ENCODE measurements around the gene OTOS. TPM values are rescaled to one million over a fixed set of nuclear protein-coding genes. Genes with fewer than 3 reads are reported as not detected.

OTOS gene
- not detected for total RNA-seq

DNA sequence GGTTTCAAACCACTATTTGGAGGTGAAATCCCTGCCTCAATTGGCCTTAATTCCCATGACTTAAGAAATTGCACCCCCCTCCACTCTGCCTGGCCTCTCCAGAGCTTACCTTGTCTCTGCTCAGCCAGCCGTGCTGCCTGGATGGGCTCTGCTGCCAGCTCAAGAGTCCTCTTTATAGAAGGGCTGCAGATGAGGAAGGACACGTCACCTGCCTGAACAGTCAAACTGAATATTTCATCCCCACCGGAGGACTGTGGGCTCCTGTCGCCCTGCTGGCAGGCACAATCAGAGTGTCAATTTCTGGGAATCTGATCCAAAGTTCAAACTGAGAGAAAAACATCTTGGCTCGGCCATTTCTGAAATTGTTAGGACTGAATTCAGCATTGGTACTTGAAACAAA lies at the start of gene OTOS:
OTOS (minus strand) TSS at position 148 of the 400 bp plus-strand sequence. CDS start 332 bp downstream, outside the sequence.
- no peak for DNase-seq
- no peak for ATAC-seq
- Mint-ChIP-seq H3K27me3 (peaks cover 5% of the 10 kb centered on the region), H3K27ac (no peak within 1 kb of the TSS), H3K9me3 (ENCODE audit: low read depth) (no peaks in the 10 kb centered on the region), H3K4me3 (no peak within 1 kb of the TSS), H3K36me3 (no peaks in the 10 kb centered on the region), H3K4me1 (peaks cover 6% of the 10 kb centered on the region)
- CTCF ChIA-PET: interaction anchor here (7.0 kb wide), 1 partner anchor 81 kb away, joined by 90 read pairs; no protein-coding TSS in a partner anchor

DNA sequence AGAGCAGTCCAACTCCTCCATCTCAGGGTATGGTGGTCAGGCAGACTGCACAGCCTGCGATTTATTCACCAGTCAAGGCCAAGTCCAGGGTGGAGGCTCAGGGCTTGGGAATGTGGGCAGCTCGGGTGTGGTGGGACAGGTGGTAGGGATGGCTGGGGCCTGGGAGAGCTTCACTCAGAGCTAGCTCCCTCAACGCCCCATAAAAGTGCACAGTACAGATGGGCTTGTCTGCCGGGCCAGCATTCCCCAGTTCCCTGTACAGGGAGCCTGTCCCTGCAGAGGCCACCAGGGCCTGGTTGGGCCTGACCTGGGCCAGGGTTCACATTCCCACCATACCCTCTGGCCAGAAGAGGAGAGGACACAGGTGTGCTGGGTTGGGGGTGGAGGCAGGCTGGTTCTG lies 49.2 kb upstream of the OTOS start:
- Mint-ChIP-seq H3K27me3 (peaks cover 9% of the 10 kb centered on the region), H3K4me3 (no peak overlapping the region), H3K36me3 (no peaks in the 10 kb centered on the region), H3K4me1 (no peaks in the 10 kb centered on the region), H3K27ac (no peak overlapping the region), H3K9me3 (ENCODE audit: low read depth) (no peaks in the 10 kb centered on the region)
- no peak for ATAC-seq
- DNase-seq: no peak
- CTCF ChIA-PET: no interaction called here

DNA sequence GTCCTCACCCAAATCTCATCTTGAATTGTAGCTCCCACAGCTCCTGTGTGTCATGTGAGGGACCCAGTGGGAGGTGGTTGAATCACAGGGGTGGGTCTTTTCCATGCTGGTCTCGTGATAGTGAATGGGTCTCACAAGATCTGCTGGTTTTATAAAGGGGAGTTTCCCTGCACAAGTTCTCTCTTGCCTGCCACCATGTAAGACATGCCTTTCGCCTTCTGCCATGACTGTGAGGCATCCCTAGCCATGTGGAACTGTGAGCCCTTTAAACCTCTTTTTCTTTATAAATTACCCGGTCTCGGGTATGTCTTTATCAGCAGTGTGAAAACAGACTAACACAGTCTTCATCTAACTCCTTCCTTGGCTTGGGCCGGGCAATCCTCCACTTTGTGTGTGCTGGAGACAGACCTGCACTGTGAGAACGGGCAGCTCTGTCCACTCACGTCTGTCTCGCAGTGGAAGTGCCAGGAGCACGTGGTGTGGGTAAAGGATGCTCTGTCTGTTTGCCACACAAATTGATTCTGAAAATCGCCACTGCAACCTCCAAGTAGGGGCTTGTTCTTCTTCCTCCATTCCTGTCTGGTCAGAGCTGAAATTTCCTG lies 47.6 kb upstream of the OTOS start:
- peaks cover 5% of the 10 kb centered on the region for H3K27me3 Mint-ChIP-seq
- no peak overlapping the region for H3K27ac Mint-ChIP-seq
- no peaks in the 10 kb centered on the region for H3K36me3 Mint-ChIP-seq
- no peaks in the 10 kb centered on the region for H3K4me1 Mint-ChIP-seq
- no peak overlapping the region for H3K4me3 Mint-ChIP-seq
- DNase-seq (no peak), ATAC-seq (no peak)
- H3K9me3 Mint-ChIP-seq (ENCODE audit: low read depth): no peaks in the 10 kb centered on the region
- CTCF ChIA-PET: no interaction called here

DNA sequence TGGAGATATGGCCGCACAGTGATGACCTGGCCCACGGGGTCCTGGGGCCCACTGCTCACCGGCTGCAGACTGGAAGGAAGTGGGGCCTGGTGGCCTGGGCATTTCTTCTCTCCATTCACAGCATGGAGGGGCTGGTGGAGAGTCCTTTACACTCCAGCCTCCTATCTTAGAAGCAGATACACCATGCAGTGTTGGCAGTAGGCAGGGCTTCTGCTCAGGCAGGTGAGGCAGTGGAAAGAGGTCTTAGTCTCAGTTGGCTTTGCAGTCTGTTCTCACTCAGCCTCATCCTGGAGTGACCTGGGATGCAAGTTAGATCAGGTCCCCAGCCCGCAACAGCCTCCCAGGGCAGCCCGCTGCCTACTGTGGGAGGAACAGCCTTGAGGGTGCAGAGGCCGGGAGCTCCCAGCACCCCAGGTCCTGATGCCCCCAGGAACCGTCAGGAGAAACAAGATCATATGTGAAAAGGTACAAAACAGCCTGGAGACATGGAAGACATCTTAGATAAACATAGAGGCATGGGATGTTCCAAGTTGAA lies 45.8 kb upstream of the OTOS start:
- Mint-ChIP-seq H3K27me3 (peaks cover 8% of the 10 kb centered on the region), H3K9me3 (ENCODE audit: low read depth) (no peaks in the 10 kb centered on the region), H3K4me1 (no peaks in the 10 kb centered on the region), H3K36me3 (no peaks in the 10 kb centered on the region), H3K4me3 (no peak overlapping the region), H3K27ac (no peak overlapping the region)
- no peak for DNase-seq
- CTCF ChIA-PET: no interaction called here
- no peak for ATAC-seq

DNA sequence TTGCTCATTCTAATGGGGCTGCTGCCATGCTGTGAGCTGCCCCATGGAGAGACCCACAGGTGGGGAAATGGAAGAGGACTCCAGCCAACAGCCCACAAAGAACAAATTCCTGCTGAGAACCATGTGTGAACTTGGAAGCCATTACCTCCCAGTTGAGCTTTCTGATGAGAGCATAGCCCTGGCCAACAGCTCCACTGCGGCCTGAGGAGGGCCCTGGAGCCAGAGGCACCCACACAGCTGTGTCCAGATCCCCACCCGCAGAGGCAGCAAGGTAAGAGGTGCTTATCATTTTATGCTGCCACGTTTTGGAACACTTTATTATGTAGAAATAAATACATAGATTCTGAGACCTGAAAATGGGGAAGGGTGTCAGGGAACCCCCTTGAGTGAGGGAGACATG lies 44.2 kb upstream of the OTOS start:
- no peaks in the 10 kb centered on the region for H3K4me1 Mint-ChIP-seq
- CTCF ChIA-PET: no interaction called here
- no peaks in the 10 kb centered on the region for H3K9me3 Mint-ChIP-seq (ENCODE audit: low read depth)
- H3K27ac Mint-ChIP-seq: no peak overlapping the region
- no peaks in the 10 kb centered on the region for H3K36me3 Mint-ChIP-seq
- DNase-seq (no peak), ATAC-seq (no peak)
- no peak overlapping the region for H3K4me3 Mint-ChIP-seq
- peaks cover 14% of the 10 kb centered on the region for H3K27me3 Mint-ChIP-seq

DNA sequence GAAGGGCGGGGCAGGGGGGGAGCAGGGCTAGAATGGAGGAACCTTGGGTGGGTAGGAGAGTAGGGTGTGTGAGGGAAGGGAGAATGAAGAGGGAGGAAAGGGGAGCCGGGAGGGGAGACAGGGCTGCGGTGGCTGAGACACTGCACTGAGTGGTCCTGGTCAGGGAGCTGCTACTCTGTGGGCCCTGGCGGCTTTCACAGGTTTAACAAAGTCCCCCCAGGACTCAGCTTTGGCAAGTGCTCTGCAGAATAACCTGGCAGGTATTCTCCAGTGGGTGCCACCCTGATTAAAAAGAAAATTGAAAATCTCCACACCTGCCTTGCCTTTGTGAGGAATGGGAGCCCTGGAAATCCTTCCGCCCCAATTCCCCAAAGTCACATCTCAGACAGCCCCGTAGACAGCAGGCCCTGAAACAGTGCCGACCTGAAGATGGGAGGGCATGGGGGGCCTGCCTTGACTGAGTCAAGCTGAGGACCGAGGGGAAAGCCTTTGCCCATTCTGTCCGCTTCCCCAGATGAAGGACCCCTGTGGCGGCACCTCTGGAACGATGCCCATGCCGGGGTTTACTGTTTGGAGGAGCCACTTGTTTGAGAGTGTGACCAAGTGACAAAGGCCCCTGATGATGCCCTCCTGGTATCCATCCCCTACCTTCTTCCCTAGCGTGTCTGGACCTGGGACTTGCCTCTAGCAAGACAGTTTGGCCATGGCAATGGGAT lies 43.6 kb upstream of the OTOS start:
- Mint-ChIP-seq H3K4me3 (no peak overlapping the region), H3K27ac (no peak overlapping the region), H3K27me3 (peaks cover 12% of the 10 kb centered on the region), H3K4me1 (no peaks in the 10 kb centered on the region), H3K9me3 (ENCODE audit: low read depth) (no peaks in the 10 kb centered on the region), H3K36me3 (no peaks in the 10 kb centered on the region)
- no peak for DNase-seq
- CTCF ChIA-PET: no interaction called here
- no peak for ATAC-seq

DNA sequence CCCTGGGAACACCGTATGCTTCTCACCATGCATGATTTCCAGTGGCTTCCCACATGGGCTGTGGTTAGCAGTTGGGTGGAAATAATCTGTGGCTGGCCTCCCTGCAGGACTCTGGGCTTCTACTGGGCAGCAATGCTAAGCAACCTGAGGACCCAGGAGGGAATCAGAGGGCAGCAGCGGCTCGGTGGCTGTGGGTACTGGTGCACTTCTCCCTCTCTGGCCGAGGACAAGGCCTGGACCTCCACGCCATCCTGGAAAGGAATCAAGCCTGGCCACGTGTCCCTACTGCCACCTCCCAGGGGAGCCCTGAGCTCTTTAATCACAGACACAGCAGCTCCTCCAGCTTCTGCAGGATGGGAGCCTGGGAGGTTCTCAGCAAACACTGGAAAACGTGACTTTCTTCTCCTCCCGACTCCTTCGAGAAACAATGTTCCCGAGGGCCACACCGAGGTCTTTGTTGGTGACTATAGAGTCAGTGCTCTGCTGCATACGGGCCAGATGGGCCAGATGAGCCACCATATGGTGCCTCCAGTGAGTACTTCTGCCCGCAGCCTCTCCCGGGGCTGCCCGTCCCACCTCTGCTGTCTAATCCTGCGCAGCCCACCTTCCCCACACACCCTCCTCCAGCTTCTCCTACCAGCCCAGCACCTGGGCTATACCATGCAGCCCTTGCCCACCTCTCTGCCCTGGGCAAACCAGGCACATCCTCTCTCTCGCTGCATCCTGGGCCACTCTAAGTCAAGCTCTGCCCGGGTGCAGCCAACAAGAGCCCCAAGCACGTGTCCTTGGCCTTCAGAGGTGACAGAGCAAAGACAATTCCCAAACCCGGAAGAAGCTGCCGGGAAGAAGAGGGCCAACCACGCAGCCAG lies 42.8 kb upstream of the OTOS start:
- no peak for DNase-seq

DNA sequence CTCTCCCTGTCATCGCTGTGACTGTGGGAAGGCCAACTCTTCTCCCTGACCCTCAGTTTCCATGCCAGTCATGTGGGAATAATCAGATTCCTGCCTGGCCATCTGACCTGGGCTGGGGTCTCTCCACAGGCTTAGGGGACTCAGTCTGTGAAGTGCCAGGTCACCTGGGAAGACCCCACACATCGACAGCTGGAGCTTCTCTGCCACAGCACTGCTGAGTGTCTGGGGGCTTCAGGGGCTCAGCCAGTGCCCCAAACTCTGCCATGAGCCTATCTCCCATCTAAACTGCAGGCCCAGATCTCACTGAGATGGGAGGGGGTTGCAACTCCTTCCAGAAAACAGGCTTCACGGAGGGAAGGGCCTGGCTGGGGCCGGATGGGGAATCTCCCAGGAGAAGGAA lies 42.0 kb upstream of the OTOS start:
- CTCF ChIA-PET: no interaction called here
- Mint-ChIP-seq H3K27ac (no peak overlapping the region), H3K27me3 (peaks cover 20% of the 10 kb centered on the region)

More for the DNA sequence above, 42.8 kb upstream of the OTOS start:
- no peak for ATAC-seq
- H3K4me3 Mint-ChIP-seq: no peak overlapping the region
- H3K27ac Mint-ChIP-seq: no peak overlapping the region
- no peaks in the 10 kb centered on the region for H3K36me3 Mint-ChIP-seq
- peaks cover 15% of the 10 kb centered on the region for H3K27me3 Mint-ChIP-seq
- no peaks in the 10 kb centered on the region for H3K9me3 Mint-ChIP-seq (ENCODE audit: low read depth)
- CTCF ChIA-PET: no interaction called here
- no peaks in the 10 kb centered on the region for H3K4me1 Mint-ChIP-seq

DNA sequence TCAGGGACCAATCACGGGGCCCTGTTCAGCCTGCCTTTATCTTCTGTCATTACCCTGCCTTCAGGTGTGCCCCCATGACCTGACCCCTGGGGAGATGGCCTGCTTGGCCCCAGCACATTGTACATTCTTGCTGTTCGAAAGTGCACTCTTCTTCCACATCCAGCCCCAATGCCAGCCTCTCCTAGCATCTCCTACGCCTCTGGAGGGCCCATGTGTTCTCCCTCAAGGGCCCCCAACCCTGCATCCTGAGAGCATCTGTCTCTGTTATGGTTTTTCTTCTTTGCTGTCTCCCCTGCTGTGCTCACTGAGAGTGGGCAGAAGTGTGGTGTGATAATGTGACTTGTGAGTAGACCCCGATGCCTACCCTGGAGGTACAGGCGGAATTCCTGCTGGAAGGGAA lies 41.5 kb upstream of the OTOS start:
- H3K9me3 Mint-ChIP-seq (ENCODE audit: low read depth): no peaks in the 10 kb centered on the region
- DNase-seq (no peak), ATAC-seq (no peak)
- H3K4me3 Mint-ChIP-seq: no peak overlapping the region
- peaks cover 22% of the 10 kb centered on the region for H3K27me3 Mint-ChIP-seq
- H3K27ac Mint-ChIP-seq: no peak overlapping the region
- H3K36me3 Mint-ChIP-seq: no peaks in the 10 kb centered on the region
- no peaks in the 10 kb centered on the region for H3K4me1 Mint-ChIP-seq
- CTCF ChIA-PET: no interaction called here

More for the DNA sequence above, 42.0 kb upstream of the OTOS start:
- DNase-seq: no peak
- ATAC-seq: no peak
- H3K4me3 Mint-ChIP-seq: no peak overlapping the region
- no peaks in the 10 kb centered on the region for H3K9me3 Mint-ChIP-seq (ENCODE audit: low read depth)
- no peaks in the 10 kb centered on the region for H3K4me1 Mint-ChIP-seq
- H3K36me3 Mint-ChIP-seq: no peaks in the 10 kb centered on the region

DNA sequence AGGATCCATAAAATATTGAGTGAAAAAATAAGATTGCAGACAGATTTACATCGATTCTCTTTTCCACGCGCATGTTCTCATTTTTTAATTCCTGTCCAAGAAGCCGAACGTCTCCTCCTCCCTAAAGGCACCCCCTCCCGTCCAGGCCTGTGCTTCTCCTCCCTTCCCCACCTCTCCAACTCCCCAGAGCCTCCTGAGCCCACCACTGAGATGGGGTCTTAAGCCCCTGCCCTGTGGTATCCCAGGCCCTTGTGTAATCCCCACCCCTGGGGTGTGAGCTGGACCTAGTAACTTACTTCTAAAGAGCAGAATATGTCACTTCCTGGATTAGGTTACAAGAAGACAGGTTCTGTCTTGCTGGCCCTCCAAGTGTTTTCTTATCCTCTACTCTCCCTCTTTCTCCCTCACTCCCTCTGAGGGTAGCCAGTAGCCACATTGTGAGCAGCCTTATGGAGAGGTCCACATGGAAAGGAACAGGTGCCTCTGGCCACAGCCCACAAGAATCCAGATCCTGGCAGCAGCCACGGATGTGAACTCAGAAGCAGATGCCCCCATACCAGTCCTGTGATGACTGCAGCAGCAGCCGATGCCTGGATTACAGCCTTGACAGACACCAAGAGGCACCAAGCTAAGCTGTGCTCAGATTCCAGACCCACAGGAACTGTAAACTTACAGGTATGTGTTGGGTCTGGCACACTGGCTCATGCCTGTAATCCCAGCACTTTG lies 39.6 kb upstream of the OTOS start:
- DNase-seq (no peak), ATAC-seq (no peak)
- Mint-ChIP-seq H3K27ac (no peak overlapping the region), H3K27me3 (peaks cover 34% of the 10 kb centered on the region), H3K4me3 (no peak overlapping the region), H3K36me3 (no peaks in the 10 kb centered on the region), H3K4me1 (no peaks in the 10 kb centered on the region), H3K9me3 (ENCODE audit: low read depth) (no peaks in the 10 kb centered on the region)
- CTCF ChIA-PET: no interaction called here

DNA sequence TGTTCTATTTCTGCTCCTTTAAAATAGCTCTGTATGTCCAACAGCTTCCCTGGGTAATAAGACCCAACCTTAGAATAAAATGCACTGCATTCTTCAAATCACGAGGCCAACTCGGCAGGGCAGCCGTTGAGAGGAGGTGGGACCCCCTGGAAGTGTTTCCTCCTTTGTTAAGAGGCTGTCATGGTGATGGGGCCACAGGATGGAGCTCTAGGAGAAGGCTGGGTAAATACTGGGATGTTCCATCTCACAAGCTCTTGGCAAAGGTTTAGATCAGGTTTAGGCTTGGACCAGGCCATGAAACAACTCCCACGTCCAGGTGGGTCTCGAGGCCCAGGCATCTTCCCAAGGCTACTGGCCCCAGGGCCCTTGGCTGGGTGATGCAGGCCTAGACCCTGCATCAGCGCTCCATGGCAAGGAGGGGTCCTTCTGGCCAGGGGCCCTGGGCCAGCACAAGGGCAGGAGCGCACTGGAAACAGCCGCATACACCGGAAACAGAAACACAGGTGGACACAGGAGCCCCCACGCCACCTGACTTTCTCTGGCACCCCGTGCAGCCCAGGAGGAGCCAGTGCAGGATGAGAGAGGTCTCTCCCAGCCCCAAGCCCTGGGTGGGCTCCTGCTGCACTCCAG lies 38.8 kb upstream of the OTOS start:
- ATAC-seq (no peak), DNase-seq (no peak)
- Mint-ChIP-seq H3K4me3 (no peak overlapping the region), H3K36me3 (no peaks in the 10 kb centered on the region), H3K4me1 (no peaks in the 10 kb centered on the region), H3K9me3 (ENCODE audit: low read depth) (no peaks in the 10 kb centered on the region), H3K27ac (no peak overlapping the region), H3K27me3 (peaks cover 40% of the 10 kb centered on the region)
- CTCF ChIA-PET: no interaction called here

DNA sequence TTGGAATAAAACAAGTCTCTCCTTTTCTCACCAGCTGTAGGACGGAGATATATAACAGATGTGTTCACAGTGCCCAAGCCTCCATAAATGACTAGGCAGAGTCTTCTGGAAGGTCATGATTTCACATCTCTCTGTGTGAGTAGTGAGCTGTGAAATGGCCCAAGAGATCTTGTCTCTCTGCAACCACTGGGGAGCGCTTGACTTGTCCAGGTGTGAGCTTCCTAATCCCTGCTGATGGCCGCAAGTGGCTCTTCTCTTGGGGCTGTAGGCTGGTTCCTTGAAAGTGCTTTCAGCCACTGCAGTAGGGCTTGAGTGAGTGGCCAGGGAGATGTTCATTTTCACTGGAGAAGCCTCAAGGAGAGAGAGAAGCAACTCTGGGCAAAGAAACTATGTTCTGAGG lies 38.1 kb upstream of the OTOS start:
- CTCF ChIA-PET: interaction anchor here (0.7 kb wide), 1 partner anchor 117 kb away, joined by 3 read pairs; no protein-coding TSS in a partner anchor

DNA sequence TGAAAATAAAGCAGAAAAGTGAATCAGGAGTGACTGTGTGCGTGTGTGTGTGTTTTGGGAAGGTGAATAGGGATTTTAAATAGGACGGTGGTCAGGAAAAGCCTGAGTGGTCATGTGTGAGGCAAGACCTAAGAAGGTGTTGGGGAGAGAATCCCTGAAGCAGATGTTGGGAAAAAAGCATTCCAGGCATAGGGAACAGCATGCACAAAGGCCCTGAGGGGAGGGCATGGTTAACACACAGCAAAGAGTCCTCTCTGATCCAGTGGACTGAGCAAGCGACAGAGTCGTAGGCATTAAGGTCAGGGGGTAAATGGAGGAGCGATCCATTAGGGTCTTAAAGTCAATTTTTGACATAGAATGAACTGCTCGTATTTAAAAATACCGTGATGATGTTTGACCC lies 34.0 kb upstream of the OTOS start:
- H3K27ac Mint-ChIP-seq: no peak overlapping the region
- no peak for DNase-seq
- no peak for ATAC-seq
- H3K9me3 Mint-ChIP-seq (ENCODE audit: low read depth): no peaks in the 10 kb centered on the region
- H3K4me3 Mint-ChIP-seq: no peak overlapping the region
- H3K4me1 Mint-ChIP-seq: no peaks in the 10 kb centered on the region
- H3K36me3 Mint-ChIP-seq: no peaks in the 10 kb centered on the region
- peaks cover 36% of the 10 kb centered on the region for H3K27me3 Mint-ChIP-seq
- CTCF ChIA-PET: no interaction called here

More for the DNA sequence above, 38.1 kb upstream of the OTOS start:
- no peak for DNase-seq
- no peak for ATAC-seq
- H3K27me3 Mint-ChIP-seq: peaks cover 41% of the 10 kb centered on the region
- H3K4me3 Mint-ChIP-seq: no peak overlapping the region
- H3K27ac Mint-ChIP-seq: no peak overlapping the region
- no peaks in the 10 kb centered on the region for H3K4me1 Mint-ChIP-seq
- no peaks in the 10 kb centered on the region for H3K9me3 Mint-ChIP-seq (ENCODE audit: low read depth)
- no peaks in the 10 kb centered on the region for H3K36me3 Mint-ChIP-seq
